ENCODE data around the gene MYOT.

DNA sequence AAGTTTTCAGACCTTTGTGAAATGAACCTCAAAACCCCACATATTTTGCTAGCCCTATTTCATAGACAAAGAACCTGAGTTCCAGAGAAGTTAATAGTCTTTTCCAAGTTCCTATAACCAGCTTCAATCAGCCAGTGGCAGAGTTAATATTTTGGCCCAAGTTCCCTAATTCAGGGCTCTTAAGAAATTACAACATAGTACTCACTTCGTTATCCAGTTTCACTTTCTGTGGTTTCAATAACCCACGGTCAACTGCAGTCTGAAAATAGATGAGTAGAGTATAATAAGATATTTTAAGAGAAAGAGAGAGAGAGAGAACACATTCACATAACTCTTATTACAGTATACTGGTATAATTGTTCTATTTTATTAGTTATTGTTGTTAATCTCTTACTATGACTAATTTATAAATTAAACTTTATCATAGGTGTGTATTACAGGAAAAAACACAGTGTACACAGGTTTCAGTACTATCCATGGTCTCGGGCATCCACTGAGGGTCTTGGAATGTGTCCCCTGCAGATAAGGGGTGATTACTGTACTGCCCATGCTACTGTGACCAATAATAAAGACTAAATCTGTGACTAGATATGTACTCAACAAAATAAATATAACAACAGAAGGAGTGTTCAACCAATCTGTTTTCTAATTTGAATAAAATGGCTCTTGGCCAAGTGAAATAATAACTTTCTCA lies 9.3 kb upstream of the MYOT start:
- TF ChIP-seq, protein P1, sequence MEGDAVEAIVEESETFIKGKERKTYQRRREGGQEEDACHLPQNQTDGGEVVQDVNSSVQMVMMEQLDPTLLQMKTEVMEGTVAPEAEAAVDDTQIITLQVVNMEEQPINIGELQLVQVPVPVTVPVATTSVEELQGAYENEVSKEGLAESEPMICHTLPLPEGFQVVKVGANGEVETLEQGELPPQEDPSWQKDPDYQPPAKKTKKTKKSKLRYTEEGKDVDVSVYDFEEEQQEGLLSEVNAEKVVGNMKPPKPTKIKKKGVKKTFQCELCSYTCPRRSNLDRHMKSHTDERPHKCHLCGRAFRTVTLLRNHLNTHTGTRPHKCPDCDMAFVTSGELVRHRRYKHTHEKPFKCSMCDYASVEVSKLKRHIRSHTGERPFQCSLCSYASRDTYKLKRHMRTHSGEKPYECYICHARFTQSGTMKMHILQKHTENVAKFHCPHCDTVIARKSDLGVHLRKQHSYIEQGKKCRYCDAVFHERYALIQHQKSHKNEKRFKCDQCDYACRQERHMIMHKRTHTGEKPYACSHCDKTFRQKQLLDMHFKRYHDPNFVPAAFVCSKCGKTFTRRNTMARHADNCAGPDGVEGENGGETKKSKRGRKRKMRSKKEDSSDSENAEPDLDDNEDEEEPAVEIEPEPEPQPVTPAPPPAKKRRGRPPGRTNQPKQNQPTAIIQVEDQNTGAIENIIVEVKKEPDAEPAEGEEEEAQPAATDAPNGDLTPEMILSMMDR (IDR thresholded peaks at IDR 0.05; ENCODE audit: low read depth, low read length, poor library complexity, severe bottlenecking) = no peak
- TF ChIP-seq EZH2phosphoT487 (IDR thresholded peaks at IDR 0.05; ENCODE audit: borderline replicate concordance, low read length) = no peak

Data from DOHH2 (cell line).